ENCODE results near the gene PARP4.
"Not testable (repeated sequence)": the region's sequence is repeated elsewhere in the genome, so short reads cannot be mapped to it uniquely, and the experiment has no call there.

PARP4 gene

GRCh38 chr13:24458736-24459135 lies 53.8 kb downstream of the PARP4 start:
- no peak for DNase-seq
- intact Hi-C loops (cut with DNase I), result no loop called here

- intact Hi-C loops (cut with DNase I), result no loop called here
- DNase-seq, result no peak
These were observed 56.2 kb downstream of the PARP4 start for GRCh38 chr13:24456396-24456795.

- no peak for DNase-seq
- intact Hi-C loops (cut with DNase I), result no loop called here
These were observed 58.5 kb downstream of the PARP4 start for GRCh38 chr13:24454056-24454455.

- intact Hi-C loops (cut with DNase I), result no loop called here
- DNase-seq, result no peak
These were observed 60.5 kb downstream of the PARP4 start for GRCh38 chr13:24452044-24452443.

- intact Hi-C loops (cut with DNase I), result no loop called here
- no peak for DNase-seq
These were observed 62.0 kb downstream of the PARP4 start for GRCh38 chr13:24450530-24450929.

- DNase-seq; intact Hi-C loops (cut with DNase I): not testable (repeated sequence)
These were observed 67.7 kb downstream of the PARP4 start for GRCh38 chr13:24444851-24445250.

- intact Hi-C loops (cut with DNase I), result no loop called here
- no peak for DNase-seq
These were observed 69.2 kb downstream of the PARP4 start for GRCh38 chr13:24443366-24443765.

GRCh38 chr13:24426045-24426444 lies 86.5 kb downstream of the PARP4 start:
- DNase-seq; intact Hi-C loops (cut with DNase I): not testable (repeated sequence)

- intact Hi-C loops (cut with DNase I); DNase-seq: not testable (repeated sequence)
These were observed 92.9 kb downstream of the PARP4 start for GRCh38 chr13:24419668-24420067.

GRCh38 chr13:24407844-24408243 lies 104.7 kb downstream of the PARP4 start:
- no peak for DNase-seq
- intact Hi-C loops (cut with DNase I), result no loop called here

- DNase-seq, result no peak
- intact Hi-C loops (cut with DNase I), result no loop called here
These were observed 106.1 kb downstream of the PARP4 start for GRCh38 chr13:24406524-24406923.

- intact Hi-C loops (cut with DNase I), result no loop called here
- no peak for DNase-seq
These were observed 115.8 kb downstream of the PARP4 start for GRCh38 chr13:24396821-24397220.

- intact Hi-C loops (cut with DNase I), result no loop called here
- DNase-seq, result no peak
These were observed 119.6 kb downstream of the PARP4 start for GRCh38 chr13:24392972-24393371.

- intact Hi-C loops (cut with DNase I); DNase-seq: not testable (repeated sequence)
These were observed 120.6 kb downstream of the PARP4 start for GRCh38 chr13:24391771-24392683.

GRCh38 chr13:24390795-24391194 lies 121.8 kb downstream of the PARP4 start:
- intact Hi-C loops (cut with DNase I); DNase-seq: not testable (repeated sequence)

GRCh38 chr13:24389506-24389905 lies 123.1 kb downstream of the PARP4 start:
- intact Hi-C loops (cut with DNase I), result loop anchor here (5.0 kb wide), 1 partner anchor 1427 kb away; no protein-coding TSS in a partner anchor
- no peak for DNase-seq

GRCh38 chr13:24388743-24389142 lies 123.8 kb downstream of the PARP4 start:
- not testable (repeated sequence) for DNase-seq
- intact Hi-C loops (cut with DNase I), result loop anchor here (5.0 kb wide), 1 partner anchor 1426 kb away; no protein-coding TSS in a partner anchor

GRCh38 chr13:24386816-24387708 lies 125.5 kb downstream of the PARP4 start:
- DNase-seq, result no peak
- intact Hi-C loops (cut with DNase I), result loop anchor here (5.0 kb wide), 1 partner anchor 1425 kb away; no protein-coding TSS in a partner anchor

- DNase-seq, result peak in 1 of 10 donors; percentile 77
- intact Hi-C loops (cut with DNase I), result loop anchor here (5.0 kb wide), 1 partner anchor 1424 kb away; no protein-coding TSS in a partner anchor
These were observed 126.7 kb downstream of the PARP4 start for GRCh38 chr13:24385902-24386301.

- not testable (repeated sequence) for DNase-seq
These were observed 127.6 kb downstream of the PARP4 start for GRCh38 chr13:24384946-24385345.

GRCh38 chr13:24384091-24384490 lies 128.5 kb downstream of the PARP4 start:
- not testable (repeated sequence) for DNase-seq

More at GRCh38 chr13:24384946-24385345, 127.6 kb downstream of the PARP4 start:
- intact Hi-C loops (cut with DNase I), result loop anchor here (5.0 kb wide), 1 partner anchor 1423 kb away; no protein-coding TSS in a partner anchor

More at GRCh38 chr13:24384091-24384490, 128.5 kb downstream of the PARP4 start:
- intact Hi-C loops (cut with DNase I), result not testable (repeated sequence)
